Measurements from ENCODE around the gene DPF3.

Gene DPF3

GRCh38 chr14:72588521-72588920 is 305.4 kb downstream of the DPF3 start:
- DNase-seq, result no peak

- DNase-seq, result no peak
Measured at GRCh38 chr14:72583316-72584272, 310.3 kb downstream of the DPF3 start.

GRCh38 chr14:72582582-72582981 is 311.3 kb downstream of the DPF3 start:
- DNase-seq, result no peak

GRCh38 chr14:72578514-72578913 is 315.4 kb downstream of the DPF3 start:
- no peak for DNase-seq

- no peak for DNase-seq
Measured at GRCh38 chr14:72577521-72577920, 316.4 kb downstream of the DPF3 start.

- no peak for DNase-seq
Measured at GRCh38 chr14:72576258-72576657, 317.6 kb downstream of the DPF3 start.

GRCh38 chr14:72574715-72575114 is 319.2 kb downstream of the DPF3 start:
- DNase-seq, result no peak

GRCh38 chr14:72573725-72574417 is 320.0 kb downstream of the DPF3 start:
- no peak for DNase-seq

Data from SIG-M5 (cell line).